Chondrocyte (in vitro differentiated cells): ENCODE data around the gene SIN3B. TPM values are rescaled to one million over a fixed set of nuclear protein-coding genes. Genes with fewer than 3 reads are reported as not detected.
A peak's percentile ranks its signal among the peaks of the same experiment; 100 is the strongest.

ENCODE experiments used
- DNase-seq: peaks from one replicate; pipeline ENCODE4 v3.0.0; 2021; ENCODE audit warnings: mixed read lengths, low spot score
- H3K27ac Mint-ChIP-seq: one replicate; pipeline ENCODE4 v1.8.0; 2021; ENCODE audit warnings: mild to moderate bottlenecking, moderate library complexity, mixed read lengths; ENCODE audit not compliant: unreplicated experiment
- H3K27me3 Mint-ChIP-seq: 2 replicates; pipeline ENCODE4 v1.8.0; 2021; ENCODE audit warnings: low read depth, mixed read lengths
- H3K36me3 Mint-ChIP-seq: 2 replicates; pipeline ENCODE4 v1.8.0; 2021; ENCODE audit warnings: low read depth, mixed read lengths
- H3K4me1 Mint-ChIP-seq: 2 replicates; pipeline ENCODE4 v1.8.0; 2021; ENCODE audit warnings: low read depth, mild to moderate bottlenecking, mixed read lengths
- H3K4me3 Mint-ChIP-seq: one replicate; pipeline ENCODE4 v1.8.0; 2021; ENCODE audit warnings: mild to moderate bottlenecking, moderate library complexity, mixed read lengths; ENCODE audit not compliant: unreplicated experiment
- H3K9me3 Mint-ChIP-seq: 2 replicates; pipeline ENCODE4 v1.8.0; 2021; ENCODE audit warnings: low read depth, mixed read lengths
- total RNA-seq: library from RNA; stranded (reverse); gene quantifications from 3 replicates; pipeline ENCODE4 v1.2.1, GENCODE V29; 2021
- TF ChIP-seq, protein P1 (sequence below): fragments of 200-600 bp; sonication (generic); IDR thresholded peaks from 2 replicates; pipeline ENCODE4 v1.5.0; 2021; ENCODE audit warnings: antibody characterized with exemption, mild to moderate bottlenecking, moderate library complexity

SIN3B gene
- total RNA-seq, 1 donor from 2014 or later, result 59.7 TPM

- DNase-seq, result peak; percentile 1
- TF ChIP-seq, protein P1, sequence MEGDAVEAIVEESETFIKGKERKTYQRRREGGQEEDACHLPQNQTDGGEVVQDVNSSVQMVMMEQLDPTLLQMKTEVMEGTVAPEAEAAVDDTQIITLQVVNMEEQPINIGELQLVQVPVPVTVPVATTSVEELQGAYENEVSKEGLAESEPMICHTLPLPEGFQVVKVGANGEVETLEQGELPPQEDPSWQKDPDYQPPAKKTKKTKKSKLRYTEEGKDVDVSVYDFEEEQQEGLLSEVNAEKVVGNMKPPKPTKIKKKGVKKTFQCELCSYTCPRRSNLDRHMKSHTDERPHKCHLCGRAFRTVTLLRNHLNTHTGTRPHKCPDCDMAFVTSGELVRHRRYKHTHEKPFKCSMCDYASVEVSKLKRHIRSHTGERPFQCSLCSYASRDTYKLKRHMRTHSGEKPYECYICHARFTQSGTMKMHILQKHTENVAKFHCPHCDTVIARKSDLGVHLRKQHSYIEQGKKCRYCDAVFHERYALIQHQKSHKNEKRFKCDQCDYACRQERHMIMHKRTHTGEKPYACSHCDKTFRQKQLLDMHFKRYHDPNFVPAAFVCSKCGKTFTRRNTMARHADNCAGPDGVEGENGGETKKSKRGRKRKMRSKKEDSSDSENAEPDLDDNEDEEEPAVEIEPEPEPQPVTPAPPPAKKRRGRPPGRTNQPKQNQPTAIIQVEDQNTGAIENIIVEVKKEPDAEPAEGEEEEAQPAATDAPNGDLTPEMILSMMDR, result no peak
- Mint-ChIP-seq H3K27me3 (peaks cover 7% of the 10 kb centered on the region), H3K9me3 (peaks cover 20% of the 10 kb centered on the region), H3K4me1 (no peaks in the 10 kb centered on the region), H3K4me3 (no peak overlapping the region), H3K27ac (no peak overlapping the region), H3K36me3 (peaks cover 8% of the 10 kb centered on the region)
Observed at GRCh38 chr19:16912780-16913179, 83.6 kb downstream of the SIN3B start.

DNA sequence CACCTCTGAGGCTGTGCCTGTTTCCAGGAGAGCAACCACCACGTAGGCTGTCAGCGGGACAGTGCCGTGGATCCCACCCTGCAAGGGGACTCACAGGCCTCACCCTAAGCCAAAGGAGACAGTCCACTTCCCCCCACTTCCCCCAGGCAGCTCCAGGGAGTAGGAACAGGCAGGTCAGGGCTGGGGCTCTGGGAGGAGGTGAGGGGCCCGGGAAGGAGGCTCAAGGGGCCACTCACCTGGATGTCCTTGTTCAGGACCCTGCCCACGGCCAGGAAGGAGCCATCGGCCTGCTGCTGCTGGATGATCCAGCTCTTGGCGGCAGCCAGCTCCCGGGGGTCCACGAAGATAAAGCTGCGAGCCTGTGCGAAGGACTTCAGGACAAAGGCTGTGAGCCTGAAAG lies 85.2 kb downstream of the SIN3B start:
- Mint-ChIP-seq H3K36me3 (peaks cover 10% of the 10 kb centered on the region), H3K27me3 (peaks cover 9% of the 10 kb centered on the region), H3K4me3 (no peak overlapping the region), H3K4me1 (no peaks in the 10 kb centered on the region), H3K9me3 (peaks cover 23% of the 10 kb centered on the region), H3K27ac (no peak overlapping the region)
- TF ChIP-seq, protein P1, result no peak
- peak; percentile 77 for DNase-seq

DNA sequence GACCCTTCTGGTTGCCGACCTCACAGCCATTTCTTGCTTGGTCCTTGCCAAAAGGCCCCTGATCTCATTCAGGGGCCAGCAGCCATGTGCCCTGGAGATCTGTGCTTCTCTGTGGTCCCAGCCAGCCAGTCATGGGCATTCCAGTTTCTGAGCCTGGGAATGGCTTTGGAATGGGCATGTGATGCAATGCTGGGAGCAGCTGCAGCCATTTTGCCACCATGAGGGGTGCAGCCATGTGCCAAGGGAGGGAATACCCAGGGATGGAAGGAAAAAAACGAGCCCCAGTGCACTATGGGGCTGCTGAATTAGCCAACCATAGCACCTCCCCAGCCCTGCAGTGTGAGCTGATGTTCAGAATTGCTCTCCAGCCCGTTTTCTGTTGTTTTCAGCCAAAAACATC lies 85.9 kb downstream of the SIN3B start:
- H3K4me3 Mint-ChIP-seq, result no peak overlapping the region
- peaks cover 10% of the 10 kb centered on the region for H3K36me3 Mint-ChIP-seq
- TF ChIP-seq, protein P1, result no peak
- no peaks in the 10 kb centered on the region for H3K4me1 Mint-ChIP-seq
- DNase-seq, result peak; percentile 21
- no peak overlapping the region for H3K27ac Mint-ChIP-seq
- peaks cover 9% of the 10 kb centered on the region for H3K27me3 Mint-ChIP-seq
- H3K9me3 Mint-ChIP-seq, result peaks cover 25% of the 10 kb centered on the region

- Mint-ChIP-seq H3K27ac (no peak overlapping the region), H3K27me3 (peaks cover 9% of the 10 kb centered on the region), H3K9me3 (peaks cover 25% of the 10 kb centered on the region), H3K4me1 (no peaks in the 10 kb centered on the region), H3K36me3 (peaks cover 10% of the 10 kb centered on the region), H3K4me3 (no peak overlapping the region)
- no peak for DNase-seq
- TF ChIP-seq, protein P1, result no peak
Observed at GRCh38 chr19:16915734-16916133, 86.5 kb downstream of the SIN3B start.

GRCh38 chr19:16917401-16917800 lies 88.2 kb downstream of the SIN3B start:
- Mint-ChIP-seq H3K4me3 (no peak overlapping the region), H3K27ac (no peak overlapping the region), H3K36me3 (peaks cover 7% of the 10 kb centered on the region), H3K9me3 (peaks cover 21% of the 10 kb centered on the region), H3K27me3 (peaks cover 9% of the 10 kb centered on the region), H3K4me1 (no peaks in the 10 kb centered on the region)
- TF ChIP-seq, protein P1, result no peak
- no peak for DNase-seq
